Loucy (cell line): Measurements from ENCODE around the gene SRCIN1.

Experiments used
- H2AFZ ChIP-seq: fragments of 200-600 bp; sonication (generic); 2 replicates; pipeline ENCODE4 v1.6.0; 2016; ENCODE audit warnings: antibody characterized with exemption, mild to moderate bottlenecking, low read length, moderate library complexity
- H3F3A ChIP-seq: fragments of 200-600 bp; 2 replicates; pipeline ENCODE4 v1.6.0; 2016; ENCODE audit warnings: antibody characterized with exemption, low read depth, mild to moderate bottlenecking
- H3K27me3 ChIP-seq: fragments of 200-600 bp; sonication (generic); 2 replicates; pipeline ENCODE4 v1.6.1; 2014; ENCODE audit warnings: low read length, mild to moderate bottlenecking; ENCODE audit not compliant: insufficient read depth, poor library complexity, severe bottlenecking
- H3K36me3 ChIP-seq: fragments of 200-600 bp; sonication (generic); 2 replicates; pipeline ENCODE4 v1.6.1; 2016; ENCODE audit warnings: low read length; ENCODE audit not compliant: insufficient read depth
- H3K4me1 ChIP-seq: fragments of 200-600 bp; sonication (generic); 2 replicates; pipeline ENCODE4 v1.5.1; 2014; ENCODE audit warnings: low read length, mild to moderate bottlenecking; ENCODE audit not compliant: insufficient read depth, poor library complexity, severe bottlenecking
- H3K4me2 ChIP-seq: fragments of 200-600 bp; sonication (generic); 2 replicates; pipeline ENCODE4 v1.6.0; 2014; ENCODE audit warnings: antibody characterized with exemption, low read length, low read depth, mild to moderate bottlenecking; ENCODE audit not compliant: poor library complexity, severe bottlenecking
- H3K4me3 ChIP-seq: fragments of 200-600 bp; sonication (generic); 2 replicates; pipeline ENCODE4 v1.5.1; 2014; ENCODE audit warnings: low read length, mild to moderate bottlenecking, mixed read lengths; ENCODE audit not compliant: poor library complexity, severe bottlenecking
- H3K79me2 ChIP-seq: fragments of 200-600 bp; sonication (generic); 2 replicates; pipeline ENCODE4 v1.6.1; 2014; ENCODE audit warnings: low read length; ENCODE audit not compliant: insufficient read depth
- H3K9ac ChIP-seq: fragments of 200-600 bp; sonication (generic); 2 replicates; pipeline ENCODE4 v1.6.0; 2014; ENCODE audit warnings: mild to moderate bottlenecking, low read depth, low read length, moderate library complexity; ENCODE audit not compliant: poor library complexity, severe bottlenecking
- H3K9me2 ChIP-seq: fragments of 200-600 bp; sonication (generic); replicated peaks from 2 replicates; pipeline ENCODE4 v1.6.1; 2016; ENCODE audit warnings: low read depth, low read length, mixed read lengths
- H3K9me3 ChIP-seq: fragments of 200-600 bp; sonication (generic); 2 replicates; pipeline ENCODE4 v1.6.1; 2014; ENCODE audit warnings: mild to moderate bottlenecking, antibody characterized with exemption, low read length, low read depth; ENCODE audit not compliant: insufficient read depth
- H4K20me1 ChIP-seq: fragments of 200-600 bp; sonication (generic); 2 replicates; pipeline ENCODE4 v1.6.0; 2014; ENCODE audit warnings: antibody characterized with exemption, low read length, mild to moderate bottlenecking; ENCODE audit not compliant: insufficient read depth, poor library complexity, severe bottlenecking
- CTCF ChIP-seq: fragments of 200-600 bp; sonication (generic); conservative IDR thresholded peaks from 2 replicates; pipeline ENCODE4 v1.5.1; 2014; ENCODE audit warnings: mild to moderate bottlenecking, antibody characterized with exemption, low read length
- EZH2phosphoT487 ChIP-seq: fragments of 200-600 bp; IDR thresholded peaks from 2 replicates; pipeline ENCODE4 v1.6.1; 2018; ENCODE audit warnings: antibody characterized with exemption, mild to moderate bottlenecking, moderate library complexity, borderline replicate concordance

SRCIN1 gene

GRCh38 chr17:38600416-38600815 lies 5.3 kb downstream of the SRCIN1 start:
- Histone ChIP-seq H3K9me2 (no peaks in the 10 kb centered on the region), H2AFZ (no peak overlapping the region), H3K4me1 (peaks cover 30% of the 10 kb centered on the region), H3F3A (0 out of 2 replicates have a peak, but pooled peaks cover 2% of the 10 kb centered on the region), H3K9me3 (no peaks in the 10 kb centered on the region), H4K20me1 (no peaks in the 10 kb centered on the region), H3K79me2 (no peaks in the 10 kb centered on the region), H3K27me3 (no peaks in the 10 kb centered on the region), H3K9ac (no peak overlapping the region), H3K36me3 (no peaks in the 10 kb centered on the region), H3K4me2 (no peak overlapping the region), H3K4me3 (no peak overlapping the region)
- no peak for TF ChIP-seq EZH2phosphoT487
- no peak for TF ChIP-seq CTCF

GRCh38 chr17:38599398-38599856 lies 6.3 kb downstream of the SRCIN1 start:
- Histone ChIP-seq H3K27me3 (no peaks in the 10 kb centered on the region), H3K79me2 (no peaks in the 10 kb centered on the region), H2AFZ (no peak overlapping the region), H3K36me3 (no peaks in the 10 kb centered on the region), H3K4me3 (no peak overlapping the region), H3K4me1 (peaks cover 30% of the 10 kb centered on the region), H3K9ac (no peak overlapping the region), H3F3A (0 out of 2 replicates have a peak, but pooled peaks cover 2% of the 10 kb centered on the region), H3K9me2 (no peaks in the 10 kb centered on the region), H3K4me2 (no peak overlapping the region), H3K9me3 (no peaks in the 10 kb centered on the region), H4K20me1 (no peaks in the 10 kb centered on the region)
- TF ChIP-seq EZH2phosphoT487 (no peak), CTCF (no peak)

- Histone ChIP-seq H3K79me2 (no peaks in the 10 kb centered on the region), H3K9me2 (no peaks in the 10 kb centered on the region), H3K4me1 (peaks cover 30% of the 10 kb centered on the region), H4K20me1 (no peaks in the 10 kb centered on the region), H3K36me3 (no peaks in the 10 kb centered on the region), H3K9me3 (no peaks in the 10 kb centered on the region), H3K4me3 (no peak overlapping the region), H3K4me2 (no peak overlapping the region), H3K9ac (no peak overlapping the region), H3K27me3 (no peaks in the 10 kb centered on the region), H2AFZ (no peak overlapping the region), H3F3A (0 out of 2 replicates have a peak, but pooled peaks cover 2% of the 10 kb centered on the region)
- no peak for TF ChIP-seq CTCF
- no peak for TF ChIP-seq EZH2phosphoT487
Measured at GRCh38 chr17:38598995-38599394, 6.8 kb downstream of the SRCIN1 start.
